Stimulated activated CD8-positive, alpha-beta memory T cell treated with anti-CD3 and anti-CD28 coated beads, Interleukin-7, amount 100 ng/mL, for 4 hours (primary cell): Measurements from ENCODE around the gene KLHL21.
"Not testable (repeated sequence)": the region's sequence is repeated elsewhere in the genome, so short reads cannot be mapped to it uniquely, and the experiment has no call there.

Experiments
- DNase-seq, 2 donors: peaks; one replicate each; pipeline ENCODE4 v3.0.0-alpha.2; 2020; ENCODE audit warnings: low read depth in 2 of 2

The KLHL21 gene

DNA sequence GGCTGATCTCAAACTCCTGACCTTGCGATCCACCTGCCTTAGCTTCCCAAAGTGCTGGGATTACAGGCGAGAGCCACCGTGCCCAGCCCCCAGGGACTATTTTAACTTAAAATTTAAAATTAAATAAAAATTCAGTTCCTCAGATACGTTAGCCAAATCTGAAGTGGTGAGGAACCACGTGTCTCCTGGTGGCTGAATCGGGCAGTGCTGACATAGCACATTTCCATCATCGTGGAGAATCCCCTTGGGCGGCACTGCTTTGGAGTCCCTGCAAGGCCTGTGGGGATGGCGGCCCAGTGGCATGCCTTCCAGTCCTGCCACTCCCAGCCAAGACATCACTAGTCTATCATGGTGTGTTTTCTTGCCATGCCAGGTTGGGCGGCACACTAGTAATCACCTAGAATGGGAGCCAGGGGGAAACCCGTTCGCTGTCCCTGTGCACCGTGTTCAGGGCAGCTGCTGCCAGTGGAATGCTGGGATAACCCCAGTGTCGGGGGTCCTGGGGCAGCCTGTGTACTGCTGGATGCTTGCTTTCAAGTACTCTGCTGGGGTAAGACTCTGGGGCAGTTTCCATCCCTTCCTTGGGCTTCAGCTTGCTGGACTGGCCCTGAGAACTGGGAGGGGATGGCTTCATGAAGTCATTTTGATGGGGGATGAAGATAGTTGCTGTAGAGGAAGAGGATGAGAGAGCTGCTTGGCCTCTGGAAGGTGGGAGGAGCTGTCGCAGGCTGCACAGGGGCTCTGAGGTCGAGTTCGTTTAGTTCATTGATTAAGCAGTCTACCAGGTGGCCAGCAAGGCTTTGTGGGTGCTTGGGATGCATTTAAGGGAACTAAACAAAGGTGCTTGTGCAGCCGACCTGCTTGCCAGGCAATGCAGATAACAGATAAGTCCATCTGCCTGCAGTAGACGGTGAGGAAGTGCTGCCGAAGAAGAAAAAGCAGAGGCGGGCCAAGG lies 18.3 kb downstream of the KLHL21 start:
- DNase-seq: no peak

- DNase-seq: no peak
Observed at GRCh38 chr1:6582370-6582769, 20.3 kb downstream of the KLHL21 start.

DNA sequence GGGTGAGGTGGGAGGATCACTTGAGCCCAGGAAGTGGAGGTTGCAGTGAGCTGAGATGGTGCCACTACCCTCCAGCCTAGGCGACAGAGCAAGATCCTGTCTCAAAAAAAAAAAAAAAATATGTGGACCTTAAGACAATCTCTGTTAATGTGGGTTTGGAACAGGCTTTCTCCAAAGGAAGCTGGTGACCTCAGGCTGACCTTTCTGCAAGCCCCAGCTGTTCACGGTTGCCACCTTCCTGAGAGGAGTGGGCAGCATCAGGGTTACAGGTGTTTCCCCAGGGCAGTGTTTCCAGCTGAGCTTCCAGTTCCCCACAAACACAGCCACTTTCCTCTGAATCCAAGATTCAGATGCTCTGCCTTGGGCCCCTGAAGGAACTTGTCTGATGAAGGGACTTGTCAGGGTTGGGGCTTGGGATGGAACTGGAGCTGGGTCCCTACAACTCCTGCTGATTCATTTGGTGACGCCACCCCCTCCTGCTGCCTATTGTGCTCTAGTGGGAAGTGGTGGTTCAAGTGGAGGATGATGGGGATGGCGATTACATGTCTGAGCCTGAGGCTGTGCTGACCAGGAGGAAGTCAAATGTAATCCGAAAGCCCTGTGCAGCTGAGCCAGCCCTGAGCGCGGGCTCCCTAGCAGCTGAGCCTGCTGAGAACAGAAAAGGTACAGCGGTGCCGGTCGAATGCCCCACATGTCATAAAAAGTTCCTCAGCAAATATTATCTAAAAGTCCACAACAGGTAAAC lies 20.9 kb downstream of the KLHL21 start:
- no peak for DNase-seq

DNA sequence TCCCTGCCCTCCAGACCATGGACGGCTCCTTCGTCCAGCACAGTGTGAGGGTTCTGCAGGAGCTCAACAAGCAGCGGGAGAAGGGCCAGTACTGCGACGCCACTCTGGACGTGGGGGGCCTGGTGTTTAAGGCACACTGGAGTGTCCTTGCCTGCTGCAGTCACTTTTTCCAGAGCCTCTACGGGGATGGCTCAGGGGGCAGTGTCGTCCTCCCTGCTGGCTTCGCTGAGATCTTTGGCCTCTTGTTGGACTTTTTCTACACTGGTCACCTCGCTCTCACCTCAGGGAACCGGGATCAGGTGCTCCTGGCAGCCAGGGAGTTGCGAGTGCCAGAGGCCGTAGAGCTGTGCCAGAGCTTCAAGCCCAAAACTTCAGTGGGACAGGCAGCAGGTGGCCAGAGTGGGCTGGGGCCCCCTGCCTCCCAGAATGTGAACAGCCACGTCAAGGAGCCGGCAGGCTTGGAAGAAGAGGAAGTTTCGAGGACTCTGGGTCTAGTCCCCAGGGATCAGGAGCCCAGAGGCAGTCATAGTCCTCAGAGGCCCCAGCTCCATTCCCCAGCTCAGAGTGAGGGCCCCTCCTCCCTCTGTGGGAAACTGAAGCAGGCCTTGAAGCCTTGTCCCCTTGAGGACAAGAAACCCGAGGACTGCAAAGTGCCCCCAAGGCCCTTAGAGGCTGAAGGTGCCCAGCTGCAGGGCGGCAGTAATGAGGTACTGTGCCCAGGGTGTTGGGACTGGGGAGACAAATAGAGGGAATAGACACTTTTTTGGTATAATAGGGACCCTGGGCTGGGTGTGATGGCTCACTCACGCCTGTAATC lies 21.9 kb downstream of the KLHL21 start:
- no peak for DNase-seq

- DNase-seq: no peak
Observed at GRCh38 chr1:6580119-6580592, 22.5 kb downstream of the KLHL21 start.

- DNase-seq: peak; percentile 93 to 98
Observed at GRCh38 chr1:6579374-6580118, 23.1 kb downstream of the KLHL21 start, which contains the start of gene ZBTB48. Gene ZBTB48 (plus strand): TSS chr1:6579994. CDS start chr1:6580610, 616 bp downstream.

- DNase-seq: no peak
Observed at GRCh38 chr1:6578624-6579373, 23.9 kb downstream of the KLHL21 start.

- DNase-seq: no peak
Observed at GRCh38 chr1:6577831-6578525, 24.7 kb downstream of the KLHL21 start.

GRCh38 chr1:6574818-6575217 lies 27.9 kb downstream of the KLHL21 start:
- DNase-seq: no peak

DNA sequence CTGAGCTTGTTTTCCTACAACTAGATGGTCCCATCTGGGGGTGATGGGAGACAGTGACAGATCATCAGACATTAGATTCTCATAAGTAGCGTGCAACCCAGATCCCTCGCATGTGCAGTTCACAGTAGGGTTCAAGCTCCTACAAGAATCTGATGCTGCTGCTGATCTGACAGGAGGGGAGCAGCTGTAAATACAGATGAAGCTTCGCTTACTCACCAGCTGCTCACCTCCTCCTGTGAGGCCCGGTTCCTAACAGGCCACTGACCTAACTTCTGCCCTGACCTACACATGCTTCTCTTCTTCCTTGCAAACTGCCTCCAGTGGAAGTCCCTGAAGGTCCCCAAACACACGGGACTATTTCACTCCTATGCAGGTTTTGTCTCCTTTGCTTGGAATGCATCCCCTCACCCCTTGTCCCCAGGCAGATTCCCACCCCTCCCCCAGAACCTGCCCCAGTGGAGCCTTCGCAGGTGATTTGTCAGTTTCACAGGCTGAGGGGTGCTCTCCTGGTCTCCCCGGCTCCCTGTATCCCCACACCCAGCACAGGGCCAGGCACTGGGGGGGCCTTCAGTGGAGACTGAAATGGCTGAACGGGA lies 28.5 kb downstream of the KLHL21 start:
- DNase-seq: no peak

DNA sequence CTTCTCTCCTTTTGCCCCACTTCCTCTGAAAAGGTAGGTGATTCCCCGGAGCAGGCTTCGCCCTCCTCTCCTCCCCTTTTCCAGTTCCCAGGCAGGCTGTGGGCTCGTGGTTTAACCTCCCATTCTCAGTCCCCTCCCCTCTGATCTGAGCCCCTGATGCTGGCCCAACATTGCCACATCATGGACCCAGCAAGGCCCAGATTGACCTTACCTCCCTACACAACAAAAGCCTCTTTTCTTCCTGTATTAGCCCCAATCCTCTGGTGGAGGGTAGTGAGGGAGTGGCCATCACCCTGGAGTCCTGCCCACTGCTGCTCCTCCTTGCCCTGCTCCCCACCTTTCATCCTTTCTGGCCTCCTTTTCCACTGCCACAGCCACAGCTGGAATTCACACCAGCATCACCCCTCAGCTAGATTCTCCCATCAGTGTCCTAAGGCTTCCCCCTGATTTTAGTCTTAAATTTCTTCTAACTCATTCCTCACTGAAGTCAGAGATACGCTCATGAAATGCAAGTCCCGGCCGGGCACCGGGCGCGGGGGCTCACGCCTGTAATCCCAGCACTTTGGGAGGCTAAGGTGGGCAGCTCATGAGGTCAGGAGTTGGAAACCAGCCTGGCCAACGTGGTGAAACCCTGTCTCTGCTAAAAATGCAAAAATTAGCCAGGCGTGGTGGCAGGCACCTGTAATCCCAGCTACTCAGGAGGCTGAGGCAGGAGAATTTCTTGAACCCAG lies 29.9 kb downstream of the KLHL21 start:
- no peak for DNase-seq

- no peak for DNase-seq
Observed at GRCh38 chr1:6570987-6571386, 31.7 kb downstream of the KLHL21 start.

- DNase-seq: no peak
Observed at GRCh38 chr1:6570100-6570499, 32.6 kb downstream of the KLHL21 start.

DNA sequence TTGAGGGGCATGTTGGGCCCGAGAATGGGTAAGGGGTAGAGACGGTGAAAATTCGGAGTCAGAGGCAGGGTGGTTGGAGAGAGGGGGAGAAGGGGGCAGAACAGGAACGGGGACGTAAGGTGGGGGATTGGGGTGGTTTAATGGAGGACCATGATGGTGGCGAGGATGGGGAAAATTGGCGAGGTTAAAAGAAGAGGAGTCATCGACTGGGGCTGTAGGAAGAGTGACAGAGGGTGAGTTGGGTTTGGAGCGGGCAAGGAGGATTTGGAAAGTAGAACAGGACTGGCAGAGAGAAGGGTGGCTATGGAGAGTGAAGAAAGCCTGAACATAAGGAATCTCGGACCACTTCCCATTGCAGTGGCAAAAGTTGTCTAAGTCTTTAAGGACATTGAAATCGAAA lies 33.6 kb downstream of the KLHL21 start:
- no peak for DNase-seq

DNA sequence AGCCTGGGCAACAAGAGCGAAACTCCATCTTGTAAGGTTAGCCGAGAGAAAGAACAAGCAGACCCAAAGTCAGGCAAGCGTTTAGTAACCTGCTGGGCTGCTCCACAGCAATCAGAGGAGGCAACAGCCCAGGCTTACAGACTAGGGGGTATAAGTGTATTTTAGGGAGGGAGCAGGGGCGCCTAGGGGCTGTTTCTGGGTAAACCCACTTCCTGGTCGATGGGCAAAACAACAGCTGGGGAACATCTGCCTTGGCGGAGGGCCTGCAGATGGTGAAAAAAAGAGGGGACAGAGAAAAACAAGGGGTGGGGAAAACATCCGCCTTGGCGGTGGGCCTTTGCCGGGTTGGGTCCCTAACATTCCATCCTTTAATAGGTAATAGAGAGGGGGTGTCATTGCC lies 42.4 kb downstream of the KLHL21 start:
- no peak for DNase-seq

GRCh38 chr1:6559161-6559560 lies 43.5 kb downstream of the KLHL21 start:
- not testable (repeated sequence) for DNase-seq

- DNase-seq: no peak
Observed at GRCh38 chr1:6557597-6557996, 45.1 kb downstream of the KLHL21 start.

- DNase-seq: no peak
Observed at GRCh38 chr1:6554907-6555778, 47.5 kb downstream of the KLHL21 start, which contains the start of gene TAS1R1. Gene TAS1R1 (plus strand): TSS chr1:6555307. CDS start chr1:6555374, 67 bp downstream.
